HepG2 (cell line): ENCODE results near the gene MED19. TPM values are rescaled to one million over a fixed set of nuclear protein-coding genes. Genes with fewer than 3 reads are reported as not detected.
A peak's percentile ranks its signal among the peaks of the same experiment; 100 is the strongest.

ENCODE experiments used
- CCDC6 ChIP-seq: sonication (generic); formaldehyde crosslinking; IDR thresholded peaks from 2 replicates; pipeline ENCODE4 v1.8.1; 2022; ENCODE audit warnings: mild to moderate bottlenecking, missing genetic modification reagents, moderate library complexity
- CEBPZ ChIP-seq: IDR thresholded peaks from 2 replicates; pipeline ENCODE4 v1.6.1; 2012; ENCODE audit warnings: low read length, improper control_type of control experiment
- FOXK2 ChIP-seq: fragments of 450-650 bp; IDR thresholded peaks from 2 replicates; pipeline ENCODE4 v1.6.1; 2016
- JDP2 ChIP-seq: sonication (generic); formaldehyde crosslinking; IDR thresholded peaks from 2 replicates; pipeline ENCODE4 v1.8.1; 2022; ENCODE audit warnings: missing genetic modification reagents, borderline replicate concordance
- KAT2B ChIP-seq: fragments of 150-350 bp; IDR thresholded peaks from 2 replicates; pipeline ENCODE4 v1.6.1; 2014; ENCODE audit warnings: low read depth, low read length, borderline replicate concordance
- MIXL1 ChIP-seq: IDR thresholded peaks from 2 replicates; pipeline ENCODE4 v1.6.1; 2016
- MTERF4 ChIP-seq: sonication (generic); formaldehyde crosslinking; IDR thresholded peaks from 2 replicates; pipeline ENCODE4 v1.8.0; 2023; ENCODE audit warnings: mild to moderate bottlenecking, missing genetic modification reagents
- RFX3 ChIP-seq: IDR thresholded peaks from 2 replicates; pipeline ENCODE4 v1.6.1; 2016; ENCODE audit warnings: missing biosample characterization, missing genetic modification reagents
- RFX5 ChIP-seq: IDR thresholded peaks from 2 replicates; pipeline ENCODE4 v1.6.1; 2011; ENCODE audit warnings: low read depth, low read length, improper control_type of control experiment
- TBL1XR1 ChIP-seq: fragments of 150-350 bp; IDR thresholded peaks from 2 replicates; pipeline ENCODE4 v1.6.1; 2014; ENCODE audit warnings: borderline replicate concordance, low read length; ENCODE audit not compliant: partially characterized antibody
- TFE3 ChIP-seq: IDR thresholded peaks from 2 replicates; pipeline ENCODE4 v1.6.1; 2016
- ZBTB4 ChIP-seq: sonication (generic); formaldehyde crosslinking; IDR thresholded peaks from 2 replicates; pipeline ENCODE4 v1.4.0; 2020; ENCODE audit warnings: missing genetic modification reagents, mild to moderate bottlenecking, borderline replicate concordance
- ZEB1 ChIP-seq: IDR thresholded peaks from 2 replicates; pipeline ENCODE4 v1.6.1; 2012; ENCODE audit warnings: mild to moderate bottlenecking, low read depth, inconsistent platforms; ENCODE audit not compliant: insufficient replicate concordance
- ZFP36 ChIP-seq: fragments of 150-350 bp; IDR thresholded peaks from 2 replicates; pipeline ENCODE4 v1.6.1; 2018; ENCODE audit warnings: borderline replicate concordance, low read length, low read depth; ENCODE audit not compliant: partially characterized antibody
- ZNF160 ChIP-seq: sonication (generic); formaldehyde crosslinking; IDR thresholded peaks from 2 replicates; pipeline ENCODE4 v1.8.0; 2022; ENCODE audit warnings: mild to moderate bottlenecking, inconsistent platforms, missing genetic modification reagents
- ZNF256 ChIP-seq: sonication (generic); formaldehyde crosslinking; conservative IDR thresholded peaks from 2 replicates; pipeline ENCODE4 v1.4.0; 2020; ENCODE audit warnings: missing genetic modification reagents
- ZNF33B ChIP-seq: sonication (generic); formaldehyde crosslinking; IDR thresholded peaks from 2 replicates; pipeline ENCODE4 v1.5.1; 2020; ENCODE audit warnings: mild to moderate bottlenecking, missing genetic modification reagents
- ZNF496 ChIP-seq: sonication (generic); formaldehyde crosslinking; IDR thresholded peaks from 2 replicates; pipeline ENCODE4 v1.8.1; 2023; ENCODE audit warnings: mild to moderate bottlenecking, moderate library complexity, missing genetic modification reagents; ENCODE audit not compliant: insufficient replicate concordance
- ZNF567 ChIP-seq: sonication (generic); formaldehyde crosslinking; IDR thresholded peaks from 2 replicates; pipeline ENCODE4 v1.8.1; 2023; ENCODE audit warnings: mild to moderate bottlenecking, missing genetic modification reagents, borderline replicate concordance
- ZNF740 ChIP-seq: sonication (generic); formaldehyde crosslinking; IDR thresholded peaks from 2 replicates; pipeline ENCODE4 v1.4.0; 2020; ENCODE audit warnings: missing genetic modification reagents
- polyA plus RNA-seq, 8 experiments: library from polyadenylated mRNA; depleted of rRNA in 3 of 8; stranded (reverse) in 7 of 8; unstranded in 1 of 8; fragments of >200 nt; fragmentation: Illumina TruSeq in 4 of 8; extraction: Trizol in 4 of 8; gene quantifications; 2 replicates each; pipeline versions ENCODE4 v1.2.1 to v1.2.3, GENCODE V29; 2011 to 2016; ENCODE audit warnings: low read depth in 4 of 8, missing spikeins in 1 of 8, mixed read lengths in 1 of 8; ENCODE audit not compliant: insufficient read depth in 1 of 8
- total RNA-seq, 5 experiments: library from RNA; depleted of rRNA; stranded (reverse); fragments of >200 nt; fragmentation: Illumina TruSeq; extraction: Trizol; gene quantifications; 2 replicates each; pipeline ENCODE4 v1.2.3, GENCODE V29; 2016; ENCODE audit warnings: low read depth in 1 of 5

Gene MED19
- total and polyA plus RNA-seq, 2 of the 13 experiments (the other 11 are each of a cell fraction or from before 2014, with no cell fraction given): 12.9 to 13.8 TPM

GRCh38 chr11:57657194-57658022, 54.6 kb downstream of the MED19 start, which contains the start of gene CLP1 (continued):
- TF ChIP-seq ZBTB4 (CRISPR knock-in tag) (no peak), KAT2B (no peak), TFE3 (CRISPR knock-in tag) (peak; percentile 82), ZEB1 (peak; percentile 28), ZNF256 (CRISPR knock-in tag) (no peak), ZNF740 (CRISPR knock-in tag) (0 out of 2 replicates have a peak, but pooled peaks have one; percentile 22), MTERF4 (CRISPR knock-in tag) (peak; percentile 82; the same call in 1 of the 2 replicates), ZNF160 (CRISPR knock-in tag) (0 out of 2 replicates have a peak, but pooled peaks have one; percentile 16), ZNF496 (CRISPR knock-in tag) (no peak), ZNF567 (CRISPR knock-in tag) (peak; percentile 67; the same call in 1 of the 2 replicates), FOXK2 (peak; percentile 98), RFX3 (CRISPR knock-in tag) (no peak), TBL1XR1 (peak; percentile 77), MIXL1 (CRISPR knock-in tag) (peak; percentile 66), CCDC6 (CRISPR knock-in tag) (peak; percentile 84), RFX5 (no peak), ZNF33B (CRISPR knock-in tag) (0 out of 2 replicates have a peak, but pooled peaks have one; percentile 62), ZFP36 (no peak), JDP2 (CRISPR knock-in tag) (no peak), CEBPZ (no peak)
